ENCODE data around the gene THOC1. TPM values are rescaled to one million over a fixed set of nuclear protein-coding genes. Genes with fewer than 3 reads are reported as not detected.

The THOC1 gene
- total RNA-seq, 1 donor from 2014 or later: 27.5 TPM

- no peak for DNase-seq (ENCODE audit: low spot score)
Measured at GRCh38 chr18:285817-286216, 18.0 kb upstream of the THOC1 start.

- DNase-seq (ENCODE audit: low spot score): no peak
Measured at GRCh38 chr18:275486-275885, 7.6 kb upstream of the THOC1 start.

GRCh38 chr18:274313-274712 lies 6.5 kb upstream of the THOC1 start:
- DNase-seq (ENCODE audit: low spot score): no peak

GRCh38 chr18:273525-273924 lies 5.7 kb upstream of the THOC1 start:
- DNase-seq (ENCODE audit: low spot score): no peak

- no peak for DNase-seq (ENCODE audit: low spot score)
Measured at GRCh38 chr18:272650-273049, 4.8 kb upstream of the THOC1 start.

- no peak for DNase-seq (ENCODE audit: low spot score)
Measured at GRCh38 chr18:269480-270095, 1.7 kb upstream of the THOC1 start.

GRCh38 chr18:267380-267687 lies 513 bp downstream of the THOC1 start:
- DNase-seq (ENCODE audit: low spot score): no peak

GRCh38 chr18:261398-262073 lies 6.3 kb downstream of the THOC1 start:
- DNase-seq (ENCODE audit: low spot score): no peak

GRCh38 chr18:260547-260946 lies 7.3 kb downstream of the THOC1 start:
- no peak for DNase-seq (ENCODE audit: low spot score)

GRCh38 chr18:255171-255570 lies 12.7 kb downstream of the THOC1 start:
- DNase-seq (ENCODE audit: low spot score): no peak

- DNase-seq (ENCODE audit: low spot score): no peak
Measured at GRCh38 chr18:253121-253520, 14.7 kb downstream of the THOC1 start.

- DNase-seq (ENCODE audit: low spot score): no peak
Measured at GRCh38 chr18:251572-251971, 16.3 kb downstream of the THOC1 start.

GRCh38 chr18:250685-251084 lies 17.2 kb downstream of the THOC1 start:
- no peak for DNase-seq (ENCODE audit: low spot score)

- no peak for DNase-seq (ENCODE audit: low spot score)
Measured at GRCh38 chr18:248053-248452, 19.8 kb downstream of the THOC1 start.

GRCh38 chr18:245282-245847 lies 22.5 kb downstream of the THOC1 start:
- DNase-seq (ENCODE audit: low spot score): no peak

GRCh38 chr18:240175-240574 lies 27.7 kb downstream of the THOC1 start:
- DNase-seq (ENCODE audit: low spot score): no peak

GRCh38 chr18:231563-231962 lies 36.3 kb downstream of the THOC1 start:
- no peak for DNase-seq (ENCODE audit: low spot score)

GRCh38 chr18:228586-228985 lies 39.3 kb downstream of the THOC1 start:
- DNase-seq (ENCODE audit: low spot score): no peak

- DNase-seq (ENCODE audit: low spot score): no peak
Measured at GRCh38 chr18:227902-228301, 39.9 kb downstream of the THOC1 start.

GRCh38 chr18:227374-227773 lies 40.5 kb downstream of the THOC1 start:
- no peak for DNase-seq (ENCODE audit: low spot score)

- no peak for DNase-seq (ENCODE audit: low spot score)
Measured at GRCh38 chr18:225745-226144, 42.1 kb downstream of the THOC1 start.

GRCh38 chr18:220708-221107 lies 47.1 kb downstream of the THOC1 start:
- no peak for DNase-seq (ENCODE audit: low spot score)

GRCh38 chr18:217532-218336 lies 50.1 kb downstream of the THOC1 start:
- no peak for DNase-seq (ENCODE audit: low spot score)
